IMR-90 (cell line): ENCODE measurements around the gene NKAIN2. TPM values are rescaled to one million over a fixed set of nuclear protein-coding genes. Genes with fewer than 3 reads are reported as not detected.

Experiments used
- ATAC-seq: fragments of 200-7000 bp; cut with Tn5 transposase; 2 replicates; pipeline ENCODE4 v1.9.1; 2020; ENCODE audit warnings: low read depth, mild to moderate bottlenecking, moderate library complexity
- BruUV-seq: library from RNA; stranded (reverse); fragments of 400-500 nt; replicated peaks from 2 replicates; lab custom pipeline; 2021; lab: Mats Ljungman, UMichigan
- CTCF ChIA-PET: fragments of 300-600 bp; formaldehyde crosslinking; extraction: SDS; loops from one replicate; lab custom pipeline; 2021; ENCODE audit warnings: antibody characterized with exemption; lab: Yijun Ruan, JAX
- POLR2A ChIA-PET: fragments of 300-600 bp; sonication (Branson Sonifier 250); formaldehyde crosslinking; loops from one replicate; lab custom pipeline; 2022; ENCODE audit warnings: antibody characterized with exemption; ENCODE audit not compliant: unreplicated experiment; lab: Charles Lee
- DNase-seq: peaks from one replicate; pipeline ENCODE4 v3.0.0; 2013
- H2AFZ ChIP-seq: replicated peaks from 2 replicates; pipeline ENCODE3; 2013; ENCODE audit warnings: low read length, mild to moderate bottlenecking; ENCODE audit not compliant: poor library complexity
- H2AK5ac ChIP-seq: 2 replicates; pipeline ENCODE4 v1.6.1; 2013; ENCODE audit warnings: low read depth, low read length, inconsistent platforms
- H2AK9ac ChIP-seq: replicated peaks from 2 replicates; pipeline ENCODE3; 2013; ENCODE audit warnings: mild to moderate bottlenecking, low read depth, low read length, moderate library complexity; ENCODE audit not compliant: poor library complexity
- H2BK120ac ChIP-seq: 2 replicates; pipeline ENCODE4 v1.6.1; 2013; ENCODE audit warnings: low read depth, low read length, inconsistent platforms
- H2BK15ac ChIP-seq: 3 replicates; pipeline ENCODE4 v1.6.1; 2013; ENCODE audit warnings: low read depth, low read length, inconsistent platforms
- H2BK20ac ChIP-seq: 2 replicates; pipeline ENCODE4 v1.6.1; 2013; ENCODE audit warnings: low read depth, mild to moderate bottlenecking, inconsistent platforms, low read length, moderate library complexity
- H2BK5ac ChIP-seq: 2 replicates; pipeline ENCODE4 v1.6.1; 2013; ENCODE audit warnings: mild to moderate bottlenecking, low read depth, low read length, inconsistent platforms; ENCODE audit not compliant: poor library complexity, severe bottlenecking
- H3K14ac ChIP-seq: replicated peaks from 2 replicates; pipeline ENCODE4 v1.6.1; 2013; ENCODE audit warnings: low read depth, low read length, inconsistent platforms
- H3K18ac ChIP-seq: 2 replicates; pipeline ENCODE4 v1.6.1; 2013; ENCODE audit warnings: low read depth, low read length, control low read depth
- H3K23ac ChIP-seq: 2 replicates; pipeline ENCODE4 v1.6.1; 2013; ENCODE audit warnings: low read depth, low read length, inconsistent platforms
- H3K27ac ChIP-seq: 2 replicates; pipeline ENCODE4 v1.5.1; 2013; ENCODE audit warnings: mild to moderate bottlenecking, control low read depth, low read length; ENCODE audit not compliant: insufficient read depth
- H3K27me3 ChIP-seq: 2 replicates; pipeline ENCODE4 v1.6.1; 2013; ENCODE audit warnings: low read length; ENCODE audit not compliant: control insufficient read depth, insufficient read depth
- H3K36me3 ChIP-seq: 2 replicates; pipeline ENCODE4 v1.6.1; 2013; ENCODE audit warnings: low read length, mixed read lengths; ENCODE audit not compliant: control insufficient read depth, insufficient read depth
- H3K4ac ChIP-seq: 2 replicates; pipeline ENCODE4 v1.6.1; 2013; ENCODE audit warnings: low read depth, low read length, inconsistent platforms
- H3K4me1 ChIP-seq: 2 replicates; pipeline ENCODE4 v1.6.1; 2013; ENCODE audit warnings: low read length, mixed read lengths; ENCODE audit not compliant: control insufficient read depth, insufficient read depth
- H3K4me2 ChIP-seq: 2 replicates; pipeline ENCODE4 v1.6.1; 2013; ENCODE audit warnings: low read depth, mild to moderate bottlenecking, control low read depth, low read length, moderate library complexity
- H3K4me3 ChIP-seq: 2 replicates; pipeline ENCODE4 v1.5.1; 2013; ENCODE audit warnings: low read depth, mild to moderate bottlenecking, control low read depth, low read length, moderate library complexity; ENCODE audit not compliant: insufficient read depth
- H3K56ac ChIP-seq: 2 replicates; pipeline ENCODE4 v1.6.1; 2013; ENCODE audit warnings: low read length, inconsistent platforms; ENCODE audit not compliant: insufficient read depth; ENCODE audit errors: extremely low read depth
- H3K79me1 ChIP-seq, 2 experiments: 2 replicates each; pipeline ENCODE4 v1.6.1; 2013; ENCODE audit warnings: low read length in 2 of 2, inconsistent platforms in 1 of 2, low read depth in 1 of 2
- H3K9ac ChIP-seq: 2 replicates; pipeline ENCODE4 v1.6.1; 2013; ENCODE audit warnings: low read depth, low read length, control low read depth
- H3K9me1 ChIP-seq: 2 replicates; pipeline ENCODE4 v1.6.1; 2013; ENCODE audit warnings: low read length, inconsistent platforms; ENCODE audit not compliant: insufficient read depth
- H3K9me3 ChIP-seq: 2 replicates; pipeline ENCODE4 v1.6.1; 2013; ENCODE audit warnings: low read length; ENCODE audit not compliant: control insufficient read depth, insufficient read depth
- H4K20me1 ChIP-seq: 2 replicates; pipeline ENCODE4 v1.6.1; 2013; ENCODE audit warnings: low read length, inconsistent platforms; ENCODE audit not compliant: insufficient read depth
- H4K5ac ChIP-seq: 2 replicates; pipeline ENCODE4 v1.6.1; 2013; ENCODE audit warnings: mild to moderate bottlenecking, low read depth, low read length, control low read depth
- H4K8ac ChIP-seq, 2 experiments: 2 replicates each; pipeline ENCODE4 v1.6.1; 2013; ENCODE audit warnings: low read depth in 2 of 2, low read length in 2 of 2, control low read depth in 1 of 2, inconsistent platforms in 1 of 2
- H4K91ac ChIP-seq: 2 replicates; pipeline ENCODE4 v1.6.1; 2013; ENCODE audit warnings: low read depth, low read length, inconsistent platforms; ENCODE audit not compliant: insufficient read depth
- CEBPB ChIP-seq: IDR thresholded peaks from 2 replicates; pipeline ENCODE4 v1.6.1; 2012; ENCODE audit warnings: low read depth, low read length, improper control_type of control experiment
- NFE2L2 ChIP-seq: fragments of 150-350 bp; IDR thresholded peaks from 2 replicates; pipeline ENCODE4 v1.6.1; 2016; ENCODE audit warnings: low read depth, mild to moderate bottlenecking, low read length
- WGBS, 2 experiments: methylation state at CpG; one replicate each; pipeline versions ENCODE4 v1.1.5 to v1.1.7; 2013; ENCODE audit warnings: missing lambda C conversion rate in 2 of 2; ENCODE audit not compliant: insufficient read length in 1 of 2; ENCODE audit errors: extremely low coverage in 2 of 2; 5-methylcytosine and 5-hydroxymethylcytosine counted together
- dilution Hi-C: fragments of 300-500 bp; cut with HindIII; formaldehyde crosslinking; loops from one replicate; pipeline ENCODE4 v1.14.3; 2018; ENCODE audit warnings: low sequenced_read_pairs; ENCODE audit not compliant: unreplicated experiment
- in situ Hi-C: fragments of 300-500 bp; cut with MboI; formaldehyde crosslinking; loops from 3 replicates; pipeline ENCODE4 v1.14.3; 2019; ENCODE audit warnings: low sequenced_read_pairs, inconsistent platforms, mixed read lengths
- intact Hi-C: fragments of 100-400 bp; cut with micrococcal nuclease; formaldehyde crosslinking; loops from 2 replicates; pipeline ENCODE4 v1.10.0; 2022
- polyA plus RNA-seq, 3 experiments: library from polyadenylated mRNA; depleted of rRNA; stranded (reverse); fragments of >200 nt; gene quantifications; 2 replicates each; pipeline ENCODE4 v1.2.3, GENCODE V29; 2012; ENCODE audit warnings: low replicate concordance in 1 of 3
- total RNA-seq: library from RNA; depleted of rRNA; stranded (reverse); fragments of >200 nt; gene quantifications from 2 replicates; pipeline ENCODE4 v1.2.3, GENCODE V29; 2012

NKAIN2 gene
- total and polyA plus RNA-seq, 2 of the 4 experiments (the other 2 are of a cell fraction), result not detected

- H3K27me3 ChIP-seq, result no peaks in the 10 kb centered on the region
- H3K4me1 ChIP-seq, result no peaks in the 10 kb centered on the region
- ChIA-PET POLR2A (no interaction called here), CTCF (no interaction called here)
- H4K20me1 ChIP-seq, result no peaks in the 10 kb centered on the region
- no peak overlapping the region for H3K4me3 ChIP-seq
- in situ Hi-C loops (no loop called here), intact Hi-C loops (no loop called here), dilution Hi-C loops (no loop called here)
- no peaks in the 10 kb centered on the region for H3K36me3 ChIP-seq
- no peaks in the 10 kb centered on the region for H3K9me1 ChIP-seq
- WGBS, 2 experiments, result no CpG with 5 or more reads among the region's 2 CpGs
- H3K23ac ChIP-seq, result no peak overlapping the region
- no peak for TF ChIP-seq NFE2L2
- TF ChIP-seq CEBPB, result 0 out of 2 replicates have a peak, but pooled peaks have one; percentile 13
- no peak overlapping the region for H3K9ac ChIP-seq
- H2BK15ac ChIP-seq, result no peak overlapping the region
- H4K91ac ChIP-seq, result no peak overlapping the region
- H3K79me1 ChIP-seq, result no peaks in the 10 kb centered on the region
- H3K14ac ChIP-seq, result no peak overlapping the region
- no peak overlapping the region for H4K5ac ChIP-seq
- ATAC-seq (no peak), DNase-seq (no peak)
- H3K9me3 ChIP-seq, result no peaks in the 10 kb centered on the region
- no peak overlapping the region for H2AFZ ChIP-seq
- no peak overlapping the region for H2AK5ac ChIP-seq
- no peak overlapping the region for H2BK5ac ChIP-seq
- H3K27ac ChIP-seq, result no peak overlapping the region
- no TSS peak for BruUV-seq
- H3K4ac ChIP-seq, result no peak overlapping the region
- H3K56ac ChIP-seq, result no peak overlapping the region
- no peak overlapping the region for H2BK120ac ChIP-seq
- no peak overlapping the region for H3K18ac ChIP-seq
- H2BK20ac ChIP-seq, result no peak overlapping the region
- no peak overlapping the region for H4K8ac ChIP-seq
- H3K4me2 ChIP-seq, result no peak overlapping the region
- no peak overlapping the region for H2AK9ac ChIP-seq
Measured at GRCh38 chr6:123990376-123990775, 186.7 kb downstream of the NKAIN2 start.
